HFF-Myc (cell line): ENCODE results near the gene IL1RAPL1.

ENCODE experiments used
- DNase-seq: peaks from one replicate; pipeline ENCODE4 v3.0.0-alpha.2; 2011; ENCODE audit warnings: low read depth; ENCODE audit errors: extremely low read depth
- H3K4me3 ChIP-seq: replicated peaks from 2 replicates; pipeline ENCODE4 v1.5.1; 2011; ENCODE audit warnings: low read depth, mild to moderate bottlenecking, control low read depth, low read length
- CTCF ChIP-seq: IDR thresholded peaks from 2 replicates; pipeline ENCODE4 v1.5.1; 2012; ENCODE audit warnings: mild to moderate bottlenecking, low read depth, low read length, control low read depth; ENCODE audit errors: missing control alignments

The IL1RAPL1 gene

GRCh38 chrX:29834764-29835163, 1247.5 kb downstream of the IL1RAPL1 start:
- TF ChIP-seq CTCF: no peak
- no peak overlapping the region for H3K4me3 ChIP-seq
- DNase-seq: no peak

- DNase-seq: no peak
- no peak overlapping the region for H3K4me3 ChIP-seq
- TF ChIP-seq CTCF: no peak
Measured at GRCh38 chrX:29841750-29842149, 1254.5 kb downstream of the IL1RAPL1 start.

- TF ChIP-seq CTCF: no peak
- no peak overlapping the region for H3K4me3 ChIP-seq
- no peak for DNase-seq
Measured at GRCh38 chrX:29842552-29842951, 1255.3 kb downstream of the IL1RAPL1 start.

GRCh38 chrX:29851857-29852605, 1264.8 kb downstream of the IL1RAPL1 start:
- no peak overlapping the region for H3K4me3 ChIP-seq
- DNase-seq: no peak
- TF ChIP-seq CTCF: no peak

GRCh38 chrX:29852767-29853166, 1265.5 kb downstream of the IL1RAPL1 start:
- H3K4me3 ChIP-seq: no peak overlapping the region
- no peak for TF ChIP-seq CTCF
- DNase-seq: no peak

GRCh38 chrX:29858714-29859113, 1271.5 kb downstream of the IL1RAPL1 start:
- no peak for TF ChIP-seq CTCF
- no peak for DNase-seq
- no peak overlapping the region for H3K4me3 ChIP-seq

- no peak overlapping the region for H3K4me3 ChIP-seq
- DNase-seq: no peak
- no peak for TF ChIP-seq CTCF
Measured at GRCh38 chrX:29862126-29862677, 1275.0 kb downstream of the IL1RAPL1 start.
